Posterior cingulate gyrus (tissue), 11 donors: ENCODE results near the gene GKN1.

Experiments
- DNase-seq, 10 donors: peaks; one replicate each; pipeline versions ENCODE4 v3.0.0 to v3.0.0-alpha.2; 2020 to 2021; ENCODE audit warnings: mixed read lengths in 3 of 10
- intact Hi-C: fragments of 100-400 bp; cut with DNase I; formaldehyde crosslinking; loops from one replicate; pipeline ENCODE4 v1.15.1; 2023

The GKN1 gene

DNA sequence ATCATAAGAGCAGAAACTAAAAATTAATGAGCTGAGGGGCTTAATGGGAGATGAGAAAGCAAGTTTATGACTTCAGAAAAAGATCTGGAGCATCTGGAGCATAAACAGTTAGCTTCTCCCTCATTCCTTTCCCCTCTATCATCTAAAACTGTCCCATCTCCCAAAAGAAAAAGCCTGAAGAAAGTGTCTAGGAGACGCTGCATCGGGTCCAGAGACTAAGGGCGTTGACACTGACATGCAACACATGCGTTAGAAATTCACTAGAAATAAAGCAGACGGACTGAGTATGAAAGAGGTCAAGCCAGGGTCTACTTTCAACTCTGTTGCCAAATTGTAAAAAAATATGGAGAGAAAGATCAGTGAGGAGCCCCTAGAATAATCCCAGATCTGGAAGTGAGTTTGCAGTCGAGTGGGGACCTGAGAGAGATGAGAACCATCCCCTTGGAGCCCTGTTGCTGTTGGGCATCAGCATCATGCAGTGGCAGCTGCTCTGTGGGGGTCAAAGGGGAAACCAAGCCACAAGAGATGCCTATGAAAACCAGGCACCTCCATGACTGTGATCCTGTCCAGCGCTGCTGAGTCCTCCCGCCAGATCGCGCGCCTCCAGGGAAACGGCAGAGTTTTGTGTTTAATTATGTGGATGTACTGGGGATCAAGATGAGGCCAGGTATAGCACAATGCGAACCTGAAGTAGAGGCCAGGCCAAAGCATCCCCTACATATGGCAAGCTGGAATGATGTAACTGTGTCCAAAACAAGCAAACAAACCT is 52.4 kb downstream of the GKN1 start:
- intact Hi-C loops = loop anchor here (5.0 kb wide), 1 partner anchor 280 kb away; no protein-coding TSS in a partner anchor
- DNase-seq = no peak
